MM.1S (cell line): Measurements from ENCODE around the gene CA5B.

Experiments used
- EZH2 ChIP-seq: fragments of 300-600 bp; sonication (generic); optimal IDR thresholded peaks from 2 replicates; pipeline ENCODE3; 2017; ENCODE audit warnings: low read depth, mild to moderate bottlenecking, antibody characterized with exemption, low read length, mixed read lengths
- EZH2phosphoT487 ChIP-seq: fragments of 300-600 bp; sonication (generic); IDR thresholded peaks from 2 replicates; pipeline ENCODE4 v1.6.1; 2018; ENCODE audit warnings: antibody characterized with exemption, low read length
- TF ChIP-seq, protein P1 (sequence below): fragments of 300-600 bp; sonication (generic); IDR thresholded peaks from 2 replicates; pipeline ENCODE4 v1.5.1; 2016; ENCODE audit warnings: antibody characterized with exemption, low read length, mixed read lengths

DNA sequence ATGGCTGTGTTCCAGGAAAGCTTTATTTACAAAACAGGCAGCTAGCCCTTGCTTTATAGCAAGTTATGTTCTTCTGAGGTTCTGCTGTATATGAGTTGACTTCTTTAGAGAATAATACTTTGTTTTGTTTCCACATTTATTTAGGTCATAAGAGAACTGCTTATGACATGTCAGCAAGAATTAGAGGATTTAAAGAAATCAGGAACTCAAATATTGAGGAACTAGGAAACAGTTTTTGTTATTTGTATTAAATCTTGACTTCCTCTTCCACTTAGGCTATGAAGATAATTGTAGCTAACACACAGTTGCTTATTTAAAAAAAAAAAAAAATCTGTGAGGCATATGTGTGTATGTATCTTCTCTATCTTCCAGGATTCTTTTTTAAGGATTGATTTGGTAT lies 66.5 kb downstream of the CA5B start:
- TF ChIP-seq, protein P1, sequence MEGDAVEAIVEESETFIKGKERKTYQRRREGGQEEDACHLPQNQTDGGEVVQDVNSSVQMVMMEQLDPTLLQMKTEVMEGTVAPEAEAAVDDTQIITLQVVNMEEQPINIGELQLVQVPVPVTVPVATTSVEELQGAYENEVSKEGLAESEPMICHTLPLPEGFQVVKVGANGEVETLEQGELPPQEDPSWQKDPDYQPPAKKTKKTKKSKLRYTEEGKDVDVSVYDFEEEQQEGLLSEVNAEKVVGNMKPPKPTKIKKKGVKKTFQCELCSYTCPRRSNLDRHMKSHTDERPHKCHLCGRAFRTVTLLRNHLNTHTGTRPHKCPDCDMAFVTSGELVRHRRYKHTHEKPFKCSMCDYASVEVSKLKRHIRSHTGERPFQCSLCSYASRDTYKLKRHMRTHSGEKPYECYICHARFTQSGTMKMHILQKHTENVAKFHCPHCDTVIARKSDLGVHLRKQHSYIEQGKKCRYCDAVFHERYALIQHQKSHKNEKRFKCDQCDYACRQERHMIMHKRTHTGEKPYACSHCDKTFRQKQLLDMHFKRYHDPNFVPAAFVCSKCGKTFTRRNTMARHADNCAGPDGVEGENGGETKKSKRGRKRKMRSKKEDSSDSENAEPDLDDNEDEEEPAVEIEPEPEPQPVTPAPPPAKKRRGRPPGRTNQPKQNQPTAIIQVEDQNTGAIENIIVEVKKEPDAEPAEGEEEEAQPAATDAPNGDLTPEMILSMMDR: no peak
- no peak for TF ChIP-seq EZH2
- TF ChIP-seq EZH2phosphoT487: no peak
